DMS153 (cell line): ENCODE results near the gene EXOSC6.
"Not testable (repeated sequence)": the region's sequence is repeated elsewhere in the genome, so short reads cannot be mapped to it uniquely, and the experiment has no call there.

Experiments
- DNase-seq: peaks from one replicate; lab custom pipeline; 2025; lab: John Stamatoyannopoulos, UW

EXOSC6 gene

DNA sequence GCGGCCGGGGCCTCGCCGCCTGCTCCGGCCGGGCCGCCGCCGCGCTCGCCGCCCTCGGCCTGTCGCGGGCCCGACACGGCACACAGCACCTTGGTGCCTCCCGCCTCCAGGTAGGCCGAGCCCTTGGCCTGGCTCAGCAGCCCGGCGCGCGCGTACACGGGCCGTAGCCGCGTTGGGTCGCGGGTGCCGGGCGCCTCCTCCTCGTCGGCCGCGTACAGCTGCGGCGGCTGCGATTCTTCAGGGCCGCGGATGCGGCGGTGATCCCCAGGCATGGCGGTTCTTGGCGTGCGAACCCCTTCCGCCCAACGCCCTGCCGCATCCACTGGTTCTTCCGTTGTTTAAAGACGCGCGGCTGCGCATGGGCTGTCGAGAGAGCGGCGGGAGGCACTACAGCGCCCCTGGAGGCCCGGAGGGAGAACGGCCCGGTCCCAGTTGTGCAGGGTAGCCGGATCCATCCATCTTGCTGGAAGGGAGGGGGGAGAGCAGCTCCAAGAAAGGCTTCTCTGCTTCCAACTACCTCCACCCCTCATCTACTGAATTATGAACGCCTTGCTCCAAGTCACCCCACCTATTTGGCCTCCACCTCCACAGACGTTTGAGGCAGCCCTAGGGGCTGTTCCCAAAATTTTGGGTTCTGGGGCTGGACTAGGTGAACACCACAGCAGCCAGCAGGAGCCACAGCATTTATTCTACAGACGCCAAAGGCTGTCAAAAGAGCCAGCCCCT is at the start of gene EXOSC6:
EXOSC6 (minus strand) TSS at position 312 of the 726 bp plus-strand sequence; CDS start at position 272, 40 bp downstream.
- DNase-seq = peak; percentile 83

GRCh38 chr16:70301121-70301520 is 49.4 kb upstream of the EXOSC6 start:
- no peak for DNase-seq

DNA sequence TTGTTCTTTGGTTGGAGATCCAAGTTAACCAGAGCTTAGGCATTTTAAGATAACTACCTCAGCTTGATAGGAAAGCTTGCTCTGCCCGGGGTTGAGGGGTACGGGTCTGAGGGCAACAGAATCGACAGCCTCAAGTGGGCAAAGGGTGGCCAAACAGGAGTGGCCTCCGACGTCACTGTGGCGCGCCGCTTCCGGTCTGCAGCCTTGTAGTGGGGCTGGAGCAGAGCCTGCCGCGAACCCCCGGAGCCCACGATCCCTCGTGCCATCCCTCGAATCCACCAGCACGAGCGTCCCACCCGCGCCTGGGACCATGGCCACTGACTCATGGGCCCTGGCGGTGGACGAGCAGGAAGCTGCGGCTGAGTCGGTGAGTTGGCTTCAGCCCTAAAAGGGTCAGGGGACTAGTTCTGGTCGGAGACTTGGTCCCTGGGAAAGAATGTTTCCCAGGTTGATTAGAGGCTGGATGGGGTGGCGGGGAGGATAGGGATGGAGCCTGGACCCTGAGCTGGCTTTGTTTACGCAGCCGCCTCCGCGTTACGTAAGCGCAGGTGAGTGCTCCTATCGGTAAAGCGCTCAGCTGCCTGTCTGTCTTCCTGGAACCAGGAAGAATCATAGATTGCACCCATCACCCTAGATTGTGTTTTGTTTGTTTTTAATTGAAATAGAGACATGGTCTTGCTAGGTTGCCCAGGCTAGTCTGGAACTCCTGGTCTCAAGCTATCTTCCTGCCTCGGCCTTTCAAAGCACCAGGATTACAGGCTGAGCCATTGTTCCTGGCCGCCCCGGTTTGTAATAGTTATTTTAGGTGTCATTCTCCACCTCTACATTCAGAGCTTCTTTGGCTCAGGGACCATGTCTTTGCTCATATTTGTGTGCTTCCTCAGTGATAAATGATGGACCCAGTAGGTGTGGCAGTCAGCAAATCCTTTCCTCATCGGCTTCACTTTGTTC is 47.5 kb upstream of the EXOSC6 start, which contains the start of gene DDX19B:
DDX19B (plus strand) TSS at position 199 of the 951 bp plus-strand sequence; CDS start at position 311, 112 bp downstream.
- DNase-seq = peak; percentile 78

- DNase-seq = no peak
These were observed 43.9 kb upstream of the EXOSC6 start for GRCh38 chr16:70295634-70296033.

- no peak for DNase-seq
These were observed 42.8 kb upstream of the EXOSC6 start for GRCh38 chr16:70294385-70295025.

DNA sequence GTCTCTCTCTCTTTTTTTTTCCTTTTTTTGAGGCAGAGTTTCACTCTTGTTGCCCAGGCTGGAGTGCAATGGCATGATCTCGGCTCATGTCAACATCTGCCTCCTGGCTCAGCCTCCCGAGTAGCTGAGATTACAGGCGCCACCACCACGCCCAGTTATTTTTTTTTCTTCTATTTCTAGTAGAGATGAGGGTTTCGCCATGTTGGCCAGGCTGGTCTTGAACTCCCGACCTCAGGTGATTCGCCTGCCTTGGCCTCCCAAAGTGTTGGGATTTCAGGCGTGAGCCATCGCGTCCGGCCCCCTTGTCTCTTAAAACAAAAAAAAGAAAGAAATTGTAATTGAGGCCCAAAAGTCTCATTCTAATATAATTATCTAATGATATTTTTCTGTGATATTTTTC is 40.4 kb upstream of the EXOSC6 start:
- DNase-seq = not testable (repeated sequence)

- no peak for DNase-seq
These were observed 39.3 kb upstream of the EXOSC6 start for GRCh38 chr16:70290949-70291519.

DNA sequence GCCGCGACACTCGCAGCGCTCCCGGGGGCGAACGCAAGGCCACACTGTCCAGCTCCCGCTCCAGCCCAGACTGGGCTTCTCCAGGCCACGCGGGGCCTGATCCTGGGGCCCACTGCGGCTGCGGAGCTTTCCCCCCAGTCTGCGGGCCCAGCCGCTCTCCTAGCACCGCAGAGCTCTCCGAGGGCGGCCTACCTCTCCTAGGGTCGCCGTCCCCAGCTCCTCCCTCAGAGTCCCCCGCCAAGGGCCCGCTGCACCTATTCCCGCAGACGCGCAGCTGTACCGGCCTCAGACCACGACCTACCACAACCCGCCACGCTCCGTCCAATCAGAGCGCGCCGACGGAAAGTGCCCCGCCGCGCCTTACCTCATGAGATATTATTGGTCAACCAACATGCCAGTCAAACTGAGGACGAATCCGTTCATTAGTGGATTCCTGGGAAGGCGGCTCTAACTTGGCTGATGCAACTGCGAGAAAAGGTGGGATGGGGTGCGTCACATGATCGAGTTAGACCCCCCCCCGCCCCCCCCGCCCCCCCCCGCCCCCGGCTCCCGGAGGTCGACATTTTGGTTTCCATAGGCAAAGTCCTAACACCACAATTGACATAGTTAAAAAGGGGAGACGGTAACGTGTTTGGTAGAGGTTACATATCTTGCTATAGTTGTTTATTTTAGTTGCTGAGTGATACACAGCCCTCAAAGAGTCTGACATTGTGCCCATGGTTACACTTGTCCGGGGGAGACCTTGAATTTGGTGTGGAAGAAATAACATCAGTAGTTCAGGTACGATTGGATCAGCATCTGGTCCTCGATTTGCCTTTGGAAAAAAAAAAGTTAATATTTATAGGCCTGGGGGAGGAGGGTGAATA is 37.7 kb upstream of the EXOSC6 start, which contains the start of gene AARS1:
AARS1 (minus strand) TSS at position 278 of the 866 bp plus-strand sequence. CDS start 6,743 bp downstream, outside the sequence.
- DNase-seq = peak; percentile 99

DNA sequence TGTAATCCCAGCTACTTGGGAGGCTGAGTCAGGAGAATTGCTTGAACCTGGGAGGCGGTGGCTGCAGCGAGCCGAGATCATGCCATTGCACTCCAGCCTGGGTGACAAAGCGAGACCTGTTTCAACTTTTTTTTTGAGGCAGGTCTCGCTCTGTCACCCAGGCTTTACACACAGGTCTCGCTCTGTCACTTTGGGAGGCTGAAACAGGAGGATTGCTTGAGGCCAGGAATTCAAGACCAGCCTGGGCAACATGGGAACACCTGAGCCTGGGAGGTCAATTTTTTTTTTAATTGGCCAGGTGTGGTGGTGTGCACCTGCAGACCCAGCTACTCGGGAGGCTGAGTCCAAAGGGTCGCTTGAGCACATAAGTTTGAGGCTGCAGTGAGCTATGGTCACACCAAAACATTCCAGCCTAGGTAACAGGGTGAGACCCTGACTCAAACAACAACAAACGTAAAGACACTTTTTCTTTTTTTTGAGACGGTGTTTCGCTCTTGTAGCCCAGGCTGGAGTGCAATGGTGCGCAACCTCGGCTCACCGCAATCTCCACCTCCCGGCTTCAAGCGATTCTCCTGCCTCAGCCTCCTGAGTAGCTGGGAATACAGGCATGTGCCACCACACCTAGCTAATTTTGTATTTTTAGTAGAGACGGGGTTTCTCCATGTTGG is 35.7 kb upstream of the EXOSC6 start:
- DNase-seq = not testable (repeated sequence)

GRCh38 chr16:70276392-70276791 is 24.7 kb upstream of the EXOSC6 start:
- DNase-seq = no peak

- DNase-seq = no peak
These were observed 20.0 kb upstream of the EXOSC6 start for GRCh38 chr16:70271696-70272095.

DNA sequence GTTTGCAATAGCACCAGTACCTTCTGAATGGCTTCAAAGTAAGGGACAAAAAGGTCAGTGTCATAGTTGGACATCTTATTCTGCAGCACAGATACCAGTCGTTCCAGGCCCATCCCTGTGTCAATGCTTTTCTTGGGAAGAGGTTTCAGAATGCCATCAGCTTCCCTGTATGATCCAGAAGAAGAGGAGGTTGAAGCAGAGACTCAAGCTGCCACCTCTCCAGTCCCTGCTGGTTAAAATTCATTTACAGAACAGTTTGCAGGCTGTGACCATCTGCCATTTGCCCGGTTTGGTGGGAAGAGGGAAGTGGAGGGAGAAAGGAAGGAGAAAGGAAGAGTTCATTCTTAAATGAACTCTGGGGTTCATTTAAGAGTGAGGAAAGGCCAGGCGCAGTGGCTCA is 18.4 kb upstream of the EXOSC6 start:
- DNase-seq = no peak

GRCh38 chr16:70269471-70269870 is 17.7 kb upstream of the EXOSC6 start:
- DNase-seq = no peak

DNA sequence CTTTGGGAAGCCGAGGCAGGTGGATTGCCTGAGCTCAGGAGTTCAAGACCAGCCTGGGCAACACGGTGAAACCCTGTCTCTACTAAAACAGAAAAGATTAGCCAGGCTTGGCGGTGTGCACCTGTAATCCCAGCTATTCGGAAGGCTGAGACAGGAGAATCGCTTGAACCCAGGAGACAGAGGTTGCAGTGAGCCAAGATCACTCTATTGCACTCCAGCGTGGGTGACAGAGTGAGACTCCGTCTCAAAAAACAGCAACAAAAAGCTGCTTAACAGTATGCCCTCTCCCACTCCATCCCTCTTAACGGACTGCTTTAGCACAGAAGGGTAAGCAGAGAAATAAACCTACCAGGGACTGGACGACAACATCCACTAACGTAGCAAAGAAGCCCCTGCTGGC is 16.2 kb upstream of the EXOSC6 start:
- not testable (repeated sequence) for DNase-seq

GRCh38 chr16:70267516-70267915 is 15.8 kb upstream of the EXOSC6 start:
- DNase-seq = no peak

DNA sequence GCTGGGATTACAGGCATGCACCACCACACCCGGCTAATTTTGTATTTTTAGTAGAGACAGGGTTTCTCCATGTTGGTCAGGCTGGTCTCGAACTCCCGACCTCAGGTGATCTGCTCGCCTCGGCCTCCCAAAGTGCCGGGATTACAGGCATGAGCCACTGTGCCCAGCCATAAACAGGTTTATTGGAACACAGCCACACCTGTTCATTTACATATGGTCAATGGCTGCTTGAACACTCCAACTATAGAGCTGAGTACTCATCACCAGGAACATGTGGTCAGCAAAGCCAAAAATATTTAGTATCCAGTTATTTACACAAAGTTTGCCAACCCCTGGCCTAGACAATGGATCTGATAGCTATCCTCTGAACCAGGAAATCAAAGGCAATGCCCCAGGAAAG is 8.2 kb upstream of the EXOSC6 start:
- DNase-seq = not testable (repeated sequence)

DNA sequence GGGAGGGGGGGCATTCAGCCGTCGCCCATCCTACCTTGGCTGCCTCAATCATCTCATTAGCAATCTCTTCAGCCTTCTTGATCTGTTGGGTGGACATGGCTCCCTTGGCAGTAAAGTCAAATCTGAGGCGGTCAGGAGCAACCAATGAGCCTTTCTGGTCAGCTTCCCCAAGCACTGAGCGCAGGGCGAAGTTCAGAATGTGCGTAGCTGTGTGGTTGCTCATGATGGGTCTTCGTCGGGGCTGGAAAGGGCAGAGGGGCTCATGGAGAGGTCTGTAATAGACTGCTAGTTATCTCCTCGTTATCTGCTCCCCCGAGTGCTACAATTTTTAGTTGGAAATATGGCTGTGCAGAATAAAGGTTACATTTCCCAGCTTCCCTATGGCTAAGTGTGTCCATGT is 7.2 kb upstream of the EXOSC6 start:
- no peak for DNase-seq

- DNase-seq = no peak
These were observed 6.3 kb upstream of the EXOSC6 start for GRCh38 chr16:70258065-70258464.

- no peak for DNase-seq
These were observed 5.7 kb upstream of the EXOSC6 start for GRCh38 chr16:70257391-70257790.

- DNase-seq = no peak
These were observed 3.8 kb upstream of the EXOSC6 start for GRCh38 chr16:70255574-70255973.
